Stimulated activated naive CD4-positive, alpha-beta T cell (primary cell): Measurements from ENCODE around the gene CYFIP2.
"Not testable (repeated sequence)": the region's sequence is repeated elsewhere in the genome, so short reads cannot be mapped to it uniquely, and the experiment has no call there.

Source experiments
- DNase-seq, 6 experiments: peaks; one replicate each; lab custom pipeline; 2025; lab: John Stamatoyannopoulos, UW

CYFIP2 gene

DNA sequence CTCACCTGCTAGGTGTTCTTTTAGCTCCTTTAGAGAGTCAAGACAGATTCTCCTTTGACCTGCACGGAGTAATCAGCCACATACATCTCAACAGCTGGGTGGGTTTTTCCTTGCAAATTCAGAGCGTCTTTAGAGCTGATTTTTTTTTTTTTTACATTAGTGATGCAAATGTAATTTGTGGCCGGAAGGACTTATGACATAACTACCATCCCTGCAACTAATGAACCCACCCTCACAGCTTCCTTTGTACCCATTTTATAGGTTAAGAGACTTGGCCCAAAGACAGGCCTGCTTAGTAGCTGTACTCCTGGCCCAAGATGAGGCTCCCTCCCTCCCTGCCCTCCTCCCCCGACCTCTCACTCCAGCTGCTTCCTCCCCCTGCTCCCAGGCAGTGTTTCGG lies 124.2 kb downstream of the CYFIP2 start:
- DNase-seq, result no peak

- DNase-seq, result no peak
These were observed 124.8 kb downstream of the CYFIP2 start for GRCh38 chr5:157390551-157391297.

DNA sequence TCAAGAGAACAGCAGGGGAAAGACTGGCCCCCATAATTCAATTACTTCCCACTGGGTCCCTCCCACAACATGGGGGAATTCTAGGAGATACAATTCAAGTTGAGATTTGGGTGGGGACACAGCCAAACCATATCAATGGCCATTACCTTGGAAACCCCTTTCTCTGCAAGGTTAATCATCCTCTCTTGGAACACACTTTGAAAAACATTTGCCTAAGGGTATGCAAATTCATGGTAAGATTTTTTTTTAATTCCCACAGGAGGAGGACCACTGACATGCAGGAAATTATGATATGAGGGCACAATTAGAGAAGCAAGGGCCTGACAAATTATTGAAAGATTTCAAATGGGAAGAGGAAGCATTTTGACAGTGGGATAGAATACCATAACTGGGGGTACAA lies 132.4 kb downstream of the CYFIP2 start:
- no peak for DNase-seq

DNA sequence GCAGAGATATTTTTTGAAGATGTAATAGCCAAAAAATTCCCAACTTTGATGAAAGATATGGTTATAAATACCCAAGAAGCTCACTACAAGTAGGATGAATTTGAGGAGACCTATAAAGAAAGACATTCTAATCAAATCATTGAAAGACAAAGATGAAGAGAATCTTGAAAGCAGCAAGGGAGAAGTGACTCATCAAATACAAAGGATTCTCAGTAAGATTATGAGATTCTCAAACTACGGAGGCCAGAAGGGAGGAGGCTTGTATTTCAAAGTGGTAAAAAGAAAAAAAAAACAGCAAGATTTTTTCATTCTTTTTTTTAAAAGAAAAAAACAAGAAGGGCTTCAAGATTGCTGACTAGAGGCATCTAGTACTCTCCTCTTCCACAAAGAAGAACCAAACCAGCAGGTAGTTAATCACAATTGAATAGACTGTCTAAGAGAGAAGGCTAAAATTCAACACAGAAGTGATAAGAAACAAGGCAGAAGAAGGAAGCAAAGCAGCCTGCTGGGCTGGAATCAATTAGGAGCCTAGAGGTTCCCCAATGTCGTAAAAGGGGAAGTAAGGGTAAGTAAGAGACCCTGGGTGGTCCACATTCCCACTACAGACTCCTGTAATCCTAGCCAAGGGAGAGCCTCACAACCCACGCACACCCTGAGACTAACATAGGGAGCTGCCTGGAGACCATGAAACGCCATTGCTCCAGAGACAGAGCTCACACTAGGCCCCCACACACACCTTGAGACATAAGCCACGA lies 135.0 kb downstream of the CYFIP2 start:
- DNase-seq, result no peak

DNA sequence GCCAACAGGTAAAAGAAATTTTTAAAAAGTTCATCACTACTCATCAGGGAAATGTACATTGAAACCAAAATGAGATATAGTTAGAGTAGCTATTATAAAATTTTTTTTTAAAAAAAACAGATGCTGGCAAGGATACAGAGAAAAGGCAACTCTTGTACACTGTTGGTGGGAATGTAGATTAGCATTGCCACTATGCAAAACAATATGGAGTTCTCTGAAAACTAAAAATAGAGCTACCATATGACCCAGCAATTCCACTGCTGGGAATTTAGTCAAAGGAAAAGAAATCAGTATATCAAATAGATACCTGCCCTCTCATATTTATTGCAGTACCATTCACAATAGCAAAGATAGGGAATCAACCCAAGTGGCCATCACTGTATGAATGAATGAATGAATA lies 149.9 kb downstream of the CYFIP2 start:
- DNase-seq, result no peak

DNA sequence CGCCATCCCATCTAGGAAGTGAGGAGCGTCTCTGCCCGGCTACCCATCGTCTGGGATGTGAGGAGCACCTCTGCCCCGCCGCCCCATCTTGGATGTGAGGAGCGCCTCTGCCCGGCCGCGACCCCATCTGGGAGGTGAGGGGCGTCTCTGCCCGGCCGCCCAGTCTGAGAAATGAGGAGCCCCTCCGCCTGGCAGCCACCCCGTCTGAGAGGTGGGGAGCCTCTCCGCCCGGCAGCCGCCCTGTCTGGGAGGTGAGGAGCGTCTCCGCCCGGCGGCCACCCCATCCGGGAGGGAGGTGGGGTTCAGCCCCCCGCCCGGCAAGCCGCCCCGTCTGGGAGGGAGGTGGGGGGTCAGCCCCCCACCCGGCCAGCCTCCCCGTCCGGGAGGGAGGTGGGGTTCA lies 153.6 kb downstream of the CYFIP2 start:
- DNase-seq, result not testable (repeated sequence)

DNA sequence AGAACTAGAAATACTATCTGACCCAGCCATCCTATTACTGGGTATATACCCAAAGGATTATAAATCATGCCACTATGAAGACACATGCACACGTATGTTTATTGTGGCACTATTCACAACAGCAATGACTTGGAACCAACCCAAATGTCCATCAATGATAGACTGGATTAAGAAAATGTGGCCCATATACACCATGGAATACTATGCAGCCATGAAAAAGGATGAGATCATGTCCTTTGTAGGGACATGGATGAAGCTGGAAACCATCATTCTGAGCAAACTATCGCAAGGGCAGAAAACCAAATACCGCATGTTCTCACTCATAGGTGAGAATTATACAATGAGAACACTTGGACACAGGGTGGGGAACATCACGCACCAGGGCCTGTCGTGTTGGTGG lies 164.0 kb downstream of the CYFIP2 start:
- not testable (repeated sequence) for DNase-seq

DNA sequence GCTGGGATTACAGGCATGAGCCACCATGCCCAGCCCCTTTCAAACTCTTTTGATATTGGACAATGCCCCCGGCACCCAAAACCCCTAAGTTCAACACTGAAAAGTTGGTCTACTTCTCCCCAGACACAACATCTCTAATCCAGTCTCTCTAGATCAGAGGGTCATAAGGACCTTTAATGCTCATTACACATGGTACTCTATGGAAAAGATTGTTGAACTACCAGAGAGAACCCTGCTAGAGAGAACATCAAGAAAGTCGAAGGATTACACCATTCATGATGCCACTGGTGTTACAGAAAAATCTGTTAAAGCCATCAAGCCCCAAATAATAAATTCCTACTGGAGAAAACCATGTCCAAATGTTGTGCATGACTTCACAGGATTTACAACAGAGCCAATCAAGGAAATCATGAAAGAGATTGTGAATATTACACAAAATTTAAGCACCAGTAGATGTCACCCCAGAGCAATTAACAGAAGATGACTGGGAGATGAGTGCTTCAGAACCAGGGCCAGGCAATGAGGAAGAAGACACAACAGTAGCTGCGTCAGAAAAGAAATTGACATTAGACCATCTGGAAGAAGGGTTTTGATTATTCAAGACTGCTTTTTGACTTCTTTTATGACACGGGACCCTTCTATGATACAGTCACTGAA lies 165.7 kb downstream of the CYFIP2 start:
- peak in 3 of 6 experiments; percentile 25 to 39 (median 39) for DNase-seq

DNA sequence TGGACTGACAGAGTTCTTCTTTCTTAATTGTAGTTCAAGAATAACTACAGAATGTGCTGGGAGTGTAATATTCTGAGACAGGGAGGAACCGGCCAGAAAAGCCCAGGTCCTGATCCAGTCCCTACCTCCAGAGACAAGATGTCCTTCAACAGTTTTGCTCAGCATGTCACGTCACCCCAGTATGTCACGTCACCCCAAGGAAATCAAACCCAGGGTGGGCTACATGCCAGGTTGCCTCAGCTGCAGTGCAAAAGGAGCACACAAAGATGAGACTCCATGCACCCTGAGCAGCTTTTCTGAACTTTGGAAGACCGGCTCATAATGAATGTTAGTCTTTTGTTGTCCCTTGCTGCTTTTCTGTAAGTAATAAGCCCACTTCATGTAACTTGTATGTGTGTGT lies 168.2 kb downstream of the CYFIP2 start:
- DNase-seq, result no peak

DNA sequence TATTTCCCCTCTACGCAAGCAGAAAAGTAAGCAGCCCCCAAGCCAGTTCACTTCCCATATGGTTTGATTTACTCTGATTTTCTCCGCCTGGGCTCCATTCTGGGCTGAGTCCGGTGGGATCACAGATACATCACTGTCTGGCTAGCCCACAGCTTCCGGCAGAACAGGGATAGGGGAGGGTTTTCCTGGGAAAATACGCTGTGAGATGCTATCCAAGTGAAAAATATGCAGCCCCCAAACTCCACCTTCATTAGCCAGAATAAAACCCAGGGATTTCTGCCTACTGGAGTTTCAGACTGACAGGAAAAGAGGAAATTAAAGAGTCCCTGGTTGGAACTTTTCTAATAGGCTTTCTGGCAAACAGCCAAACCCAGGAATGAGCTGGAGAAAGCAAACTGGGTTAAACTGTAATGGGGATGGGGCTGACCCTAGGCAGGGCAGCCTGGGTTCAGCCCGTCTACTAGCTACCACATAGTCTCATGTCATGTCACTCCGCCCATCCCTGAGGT lies 177.2 kb downstream of the CYFIP2 start:
- DNase-seq, result no peak

- no peak for DNase-seq
These were observed 178.3 kb downstream of the CYFIP2 start for GRCh38 chr5:157444224-157444623.
